K562 (cell line): ENCODE results near the gene ZNF791.

Source experiments
- CBX5 ChIP-seq: IDR thresholded peaks from 2 replicates; pipeline ENCODE4 v1.6.1; 2014; ENCODE audit warnings: low read depth, borderline replicate concordance
- CTCF ChIP-seq, 3 experiments: IDR thresholded peaks in 2 of 3; conservative IDR thresholded peaks in 1 of 3; 2 replicates each; pipeline ENCODE4 v1.5.1; 2011 to 2012; ENCODE audit warnings: low read length in 3 of 3, mild to moderate bottlenecking in 3 of 3, control low read depth in 2 of 3, improper control_type of control experiment in 1 of 3, inconsistent platforms in 1 of 3, low read depth in 1 of 3, mixed read lengths in 1 of 3, moderate library complexity in 1 of 3; ENCODE audit not compliant: insufficient read depth in 2 of 3
- POLR2A ChIP-seq: fragments of 450-650 bp; conservative IDR thresholded peaks from 2 replicates; pipeline ENCODE4 v1.6.1; 2016
- PRDM10 ChIP-seq: fragments of 450-650 bp; IDR thresholded peaks from 2 replicates; pipeline ENCODE4 v1.6.1; 2018; ENCODE audit not compliant: partially characterized antibody
- RBM34 ChIP-seq: fragments of 200-400 bp; formaldehyde crosslinking; IDR thresholded peaks from 2 replicates; pipeline ENCODE4 v1.6.1; 2018; ENCODE audit warnings: low read length, borderline replicate concordance; ENCODE audit not compliant: insufficient read depth

GRCh38 chr19:12564016-12564664 lies 46.6 kb upstream of the ZNF791 start:
- TF ChIP-seq CBX5 (no peak), CTCF (IDR thresholded peaks at IDR 0.05 in 2 of 3, conservative IDR thresholded peaks at IDR 0.05 in 1 of 3; ENCODE audit: insufficient read depth in 2 of 3, low read depth in 1 of 3, low read length in 3 of 3) (peak; percentile 89 to 96 (median 94)), POLR2A (no peak), PRDM10 (no peak), RBM34 (no peak)
